ENCODE data around the gene STXBP6.
"Not testable (repeated sequence)": the region's sequence is repeated elsewhere in the genome, so short reads cannot be mapped to it uniquely, and the experiment has no call there.

Gene STXBP6

GRCh38 chr14:24785698-24786097 is 264.2 kb downstream of the STXBP6 start:
- no peak for DNase-seq

- DNase-seq = no peak
These were observed 265.0 kb downstream of the STXBP6 start for GRCh38 chr14:24784981-24785380.

- no peak for DNase-seq
These were observed 266.2 kb downstream of the STXBP6 start for GRCh38 chr14:24783791-24784190.

DNA sequence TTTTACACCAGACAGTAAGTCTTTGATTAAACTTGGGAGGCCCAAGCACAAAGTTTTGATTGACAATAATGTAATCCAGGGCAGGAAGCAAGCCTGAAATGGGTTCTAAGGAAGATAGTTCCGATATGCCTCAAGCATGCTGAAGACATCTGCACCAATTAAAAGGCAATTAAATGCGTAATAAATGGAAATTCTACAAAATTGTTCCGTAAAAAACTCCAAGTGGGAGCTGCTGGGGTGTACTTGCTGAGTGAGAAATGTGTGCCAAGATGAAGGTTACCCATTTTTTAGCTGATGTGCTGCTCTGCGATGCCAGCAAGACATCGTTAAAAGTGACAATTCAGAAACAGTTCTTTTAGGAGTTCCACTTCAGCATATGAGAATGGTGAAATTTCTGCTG is 269.7 kb downstream of the STXBP6 start:
- DNase-seq = no peak

- DNase-seq = no peak
These were observed 272.3 kb downstream of the STXBP6 start for GRCh38 chr14:24777678-24778077.

DNA sequence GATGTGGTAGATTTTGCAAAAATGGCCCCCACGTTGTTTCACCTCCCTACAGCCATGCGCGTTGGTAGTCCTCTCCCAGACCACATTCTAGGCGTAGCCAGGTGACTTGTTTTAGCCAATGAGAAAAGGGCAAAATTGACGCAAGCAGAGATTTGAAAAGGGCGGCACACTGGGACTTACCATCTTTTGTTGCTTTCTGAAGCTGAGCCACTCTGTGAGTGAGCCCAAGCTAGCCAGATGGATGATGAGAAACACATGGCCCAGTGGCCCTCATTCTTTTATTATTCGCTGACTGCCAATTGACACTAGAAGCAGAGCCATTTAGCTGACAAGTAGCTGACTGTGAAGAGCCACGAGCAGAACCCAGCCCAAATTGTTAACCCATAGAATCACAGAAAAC is 274.0 kb downstream of the STXBP6 start:
- no peak for DNase-seq

DNA sequence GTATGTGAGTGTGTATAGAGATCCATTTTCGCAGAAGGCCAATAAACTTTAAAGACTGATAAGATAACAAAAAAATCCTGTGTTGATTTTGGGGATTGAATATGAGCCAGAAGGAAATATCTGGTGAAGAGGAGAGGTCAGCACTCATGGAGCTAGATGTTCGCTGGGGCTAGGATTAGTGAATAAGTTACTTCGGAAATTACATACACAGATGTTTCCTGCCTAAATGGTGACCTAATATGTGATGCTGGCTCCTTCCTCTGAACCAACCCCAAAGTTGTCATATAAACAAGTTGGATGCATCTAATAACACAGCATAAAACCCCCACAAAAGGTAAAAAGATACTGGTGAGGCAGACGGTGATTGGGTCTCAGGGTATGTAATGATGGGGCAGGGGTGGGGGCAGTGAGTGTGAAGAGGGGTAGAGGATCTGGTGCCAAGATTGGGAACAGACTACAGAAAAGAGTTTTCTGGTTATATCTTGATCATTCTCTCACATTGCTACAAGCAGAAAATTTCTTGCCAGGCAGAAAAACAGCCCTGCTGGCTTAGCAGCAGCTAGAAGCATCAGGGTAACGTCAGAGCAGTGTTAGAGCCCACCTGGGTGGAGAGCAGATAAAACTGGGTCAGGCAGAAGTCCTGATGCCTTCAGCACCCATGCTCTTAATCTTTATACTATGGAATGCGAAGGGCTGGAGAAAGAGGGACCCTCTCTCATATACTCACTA is 275.6 kb downstream of the STXBP6 start:
- DNase-seq = no peak

DNA sequence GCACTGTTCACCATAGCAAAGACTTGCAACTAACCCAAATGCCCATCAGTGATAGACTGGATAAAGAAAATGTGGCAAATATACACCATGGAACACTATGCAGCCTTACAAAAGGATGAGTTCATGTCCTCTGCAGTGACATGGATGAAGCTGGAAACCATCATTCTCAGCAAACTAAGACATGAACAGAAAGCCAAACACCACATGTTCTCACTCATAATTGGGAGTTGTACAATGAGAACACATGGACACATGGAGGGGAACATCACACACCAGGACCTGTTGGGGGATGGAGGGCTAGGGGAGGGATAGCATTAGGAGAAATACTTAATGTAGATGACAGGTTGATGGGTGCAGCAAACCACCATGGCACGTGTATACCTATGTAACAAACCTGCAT is 276.4 kb downstream of the STXBP6 start:
- DNase-seq = not testable (repeated sequence)

DNA sequence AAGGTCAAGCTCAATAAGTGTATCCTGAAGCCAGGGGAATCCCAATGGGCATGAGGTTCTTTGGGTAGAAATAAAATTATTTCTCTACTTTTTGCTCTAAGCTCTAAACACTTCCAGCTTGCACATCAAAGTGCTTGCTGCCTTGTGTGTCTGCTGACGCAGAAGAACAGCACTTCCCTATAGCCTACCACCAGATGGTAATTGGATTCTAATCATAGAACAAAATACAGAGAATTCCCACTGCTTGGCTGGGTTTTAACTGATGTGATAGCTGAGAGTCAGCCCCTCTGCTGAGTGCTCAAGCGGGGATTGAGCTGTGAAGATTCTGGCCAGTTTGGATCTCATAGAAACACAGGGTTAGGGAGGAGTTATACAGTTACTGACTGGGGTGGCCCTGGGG is 283.5 kb downstream of the STXBP6 start:
- DNase-seq = no peak

GRCh38 chr14:24761141-24761540 is 288.8 kb downstream of the STXBP6 start:
- DNase-seq = no peak
